Measurements from ENCODE around the gene GRIK5. TPM values are rescaled to one million over a fixed set of nuclear protein-coding genes. Genes with fewer than 3 reads are reported as not detected.
"Not testable (repeated sequence)": the region's sequence is repeated elsewhere in the genome, so short reads cannot be mapped to it uniquely, and the experiment has no call there.

Gene GRIK5
- total RNA-seq, 2 donors from 2014 or later: 22.3 to 24.8 TPM

DNA sequence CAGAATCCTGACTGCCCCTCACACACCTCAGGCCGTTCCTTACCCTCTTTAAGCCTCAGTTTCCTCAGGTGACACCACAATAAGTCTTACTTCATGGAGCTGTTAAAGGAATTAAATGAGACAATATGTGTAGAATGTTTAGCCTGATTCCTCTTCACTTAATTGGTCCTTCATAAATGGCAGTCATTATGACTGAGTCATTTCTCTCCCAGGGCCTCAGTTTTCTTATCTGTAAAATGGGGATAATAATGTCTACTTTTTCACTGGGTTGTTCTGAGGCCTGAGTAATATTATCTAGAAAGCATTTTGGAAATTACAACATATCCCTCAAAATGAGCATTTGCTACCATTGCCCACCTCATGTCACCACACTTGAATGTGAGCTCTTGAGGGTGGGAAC lies 40.7 kb upstream of the GRIK5 start:
- DNase-seq (ENCODE audit: low spot score): no peak
- no peaks in the 10 kb centered on the region for H3K36me3 ChIP-seq
- TF ChIP-seq, protein P1, sequence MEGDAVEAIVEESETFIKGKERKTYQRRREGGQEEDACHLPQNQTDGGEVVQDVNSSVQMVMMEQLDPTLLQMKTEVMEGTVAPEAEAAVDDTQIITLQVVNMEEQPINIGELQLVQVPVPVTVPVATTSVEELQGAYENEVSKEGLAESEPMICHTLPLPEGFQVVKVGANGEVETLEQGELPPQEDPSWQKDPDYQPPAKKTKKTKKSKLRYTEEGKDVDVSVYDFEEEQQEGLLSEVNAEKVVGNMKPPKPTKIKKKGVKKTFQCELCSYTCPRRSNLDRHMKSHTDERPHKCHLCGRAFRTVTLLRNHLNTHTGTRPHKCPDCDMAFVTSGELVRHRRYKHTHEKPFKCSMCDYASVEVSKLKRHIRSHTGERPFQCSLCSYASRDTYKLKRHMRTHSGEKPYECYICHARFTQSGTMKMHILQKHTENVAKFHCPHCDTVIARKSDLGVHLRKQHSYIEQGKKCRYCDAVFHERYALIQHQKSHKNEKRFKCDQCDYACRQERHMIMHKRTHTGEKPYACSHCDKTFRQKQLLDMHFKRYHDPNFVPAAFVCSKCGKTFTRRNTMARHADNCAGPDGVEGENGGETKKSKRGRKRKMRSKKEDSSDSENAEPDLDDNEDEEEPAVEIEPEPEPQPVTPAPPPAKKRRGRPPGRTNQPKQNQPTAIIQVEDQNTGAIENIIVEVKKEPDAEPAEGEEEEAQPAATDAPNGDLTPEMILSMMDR (IDR thresholded peaks at IDR 0.05): no peak
- no peak overlapping the region for H3K27ac ChIP-seq
- H3K4me1 ChIP-seq (ENCODE audit: control insufficient read depth in 1 of 2, low read depth in 2 of 2): peaks cover 12 to 13% of the 10 kb centered on the region in 2 donors
- ATAC-seq (ENCODE audit: insufficient number of reproducible peaks, low FRiP score, low read depth): no peak
- no peak overlapping the region for H3K4me3 ChIP-seq
- no peaks in the 10 kb centered on the region for H3K27me3 ChIP-seq (replicated peaks; ENCODE audit: insufficient read depth)
- H3K9me3 ChIP-seq: no peaks in the 10 kb centered on the region

DNA sequence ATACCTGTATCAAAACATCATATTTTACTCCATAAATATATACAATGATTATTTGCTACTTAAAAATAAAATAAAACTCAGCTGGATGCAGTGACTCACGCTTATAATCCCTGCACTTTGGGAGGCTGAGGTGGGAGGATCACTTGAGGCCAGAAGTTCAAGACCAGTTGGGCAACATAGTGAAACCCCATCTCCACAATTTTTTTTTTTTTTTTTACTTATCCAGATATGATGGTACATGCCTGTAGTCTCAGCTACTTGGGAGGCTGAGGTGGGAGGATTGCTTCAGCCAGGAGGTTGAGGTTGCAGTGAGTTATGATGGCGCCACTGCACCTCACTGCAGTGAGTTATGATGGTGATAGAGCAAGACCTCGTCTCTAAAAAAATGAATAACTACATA lies 39.9 kb upstream of the GRIK5 start:
- Histone ChIP-seq H3K27me3 (replicated peaks; ENCODE audit: insufficient read depth) (no peaks in the 10 kb centered on the region), H3K9me3 (no peaks in the 10 kb centered on the region), H3K4me1 (ENCODE audit: control insufficient read depth in 1 of 2, low read depth in 2 of 2) (peaks cover 12 to 13% of the 10 kb centered on the region in 2 donors), H3K36me3 (no peaks in the 10 kb centered on the region), H3K4me3 (no peak overlapping the region), H3K27ac (no peak overlapping the region)
- TF ChIP-seq, protein P1 (IDR thresholded peaks at IDR 0.05): no peak
- no peak for ATAC-seq (ENCODE audit: insufficient number of reproducible peaks, low FRiP score, low read depth)
- no peak for DNase-seq (ENCODE audit: low spot score)

DNA sequence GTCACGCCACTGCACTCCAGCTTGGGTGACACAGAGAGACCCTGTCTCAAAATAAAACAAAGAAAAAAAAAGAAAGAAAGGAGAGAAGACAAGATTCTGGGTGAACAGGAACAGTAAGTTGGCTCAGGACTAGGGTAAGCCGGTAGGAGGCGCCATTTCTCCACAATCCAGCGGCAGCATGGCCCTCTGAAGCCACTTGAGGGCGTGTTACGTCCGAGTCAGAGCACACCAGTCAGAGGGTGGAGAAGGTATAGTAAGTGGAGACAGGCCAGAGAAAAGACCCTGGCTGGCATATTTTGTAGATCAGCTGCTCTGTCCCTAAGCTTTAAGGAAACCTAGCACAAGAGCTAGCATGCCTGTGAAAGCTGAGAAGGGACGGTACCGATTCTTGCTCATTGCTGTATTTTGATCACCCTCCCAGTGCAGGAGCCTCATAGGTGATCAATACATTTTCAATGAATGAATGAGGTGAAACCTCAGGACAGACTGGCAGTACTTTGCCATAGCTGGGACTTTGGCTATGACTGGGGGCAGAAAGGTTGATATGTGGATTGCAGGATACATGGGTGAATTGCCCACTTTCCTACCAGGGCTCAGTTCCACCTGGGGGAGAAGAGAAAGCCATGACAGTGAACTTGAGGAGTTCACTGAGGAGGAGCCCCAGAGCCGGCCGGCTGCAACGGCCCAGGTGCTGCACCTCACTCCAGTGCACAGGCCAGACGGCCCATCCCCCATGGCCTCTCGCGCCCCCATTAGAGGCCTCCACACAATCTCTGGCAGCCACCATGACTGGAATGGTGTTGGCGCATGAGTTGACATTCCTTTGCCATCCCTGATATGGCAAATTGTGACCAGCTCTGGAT lies 38.8 kb upstream of the GRIK5 start:
- H3K4me1 ChIP-seq (ENCODE audit: control insufficient read depth in 1 of 2, low read depth in 2 of 2): peaks cover 5 to 6% of the 10 kb centered on the region in 2 donors
- H3K9me3 ChIP-seq: no peaks in the 10 kb centered on the region
- no peaks in the 10 kb centered on the region for H3K27me3 ChIP-seq (replicated peaks; ENCODE audit: insufficient read depth)
- TF ChIP-seq, protein P1 (IDR thresholded peaks at IDR 0.05): peak; percentile 71
- no peak overlapping the region for H3K4me3 ChIP-seq
- ATAC-seq (ENCODE audit: insufficient number of reproducible peaks, low FRiP score, low read depth): no peak
- DNase-seq (ENCODE audit: low spot score): no peak
- H3K36me3 ChIP-seq: no peaks in the 10 kb centered on the region
- no peak overlapping the region for H3K27ac ChIP-seq

DNA sequence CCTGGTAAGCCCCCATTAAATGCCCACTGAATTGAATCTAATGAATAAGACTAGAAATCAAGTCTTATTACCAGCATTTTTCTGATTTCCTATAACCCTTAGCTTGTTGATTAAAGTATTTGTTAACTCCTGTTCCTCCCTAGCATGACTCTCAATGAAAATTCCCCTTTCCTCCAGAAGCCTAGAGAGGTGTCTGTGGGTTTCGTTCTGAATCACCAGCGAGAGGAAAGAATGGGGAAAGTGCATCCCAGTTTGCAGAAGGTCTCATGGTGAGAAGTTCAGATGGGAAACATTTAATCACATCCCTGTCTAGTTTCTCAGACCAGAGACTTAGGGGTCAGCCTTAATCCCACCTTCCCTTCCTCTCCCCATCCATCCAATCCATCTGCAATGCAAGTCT lies 35.4 kb upstream of the GRIK5 start:
- Histone ChIP-seq H3K9me3 (no peaks in the 10 kb centered on the region), H3K27ac (no peak overlapping the region), H3K4me1 (ENCODE audit: control insufficient read depth in 1 of 2, low read depth in 2 of 2) (no peaks in the 10 kb centered on the region), H3K36me3 (no peaks in the 10 kb centered on the region), H3K27me3 (replicated peaks; ENCODE audit: insufficient read depth) (no peaks in the 10 kb centered on the region), H3K4me3 (no peak overlapping the region)
- TF ChIP-seq, protein P1 (IDR thresholded peaks at IDR 0.05): no peak
- no peak for DNase-seq (ENCODE audit: low spot score)
- no peak for ATAC-seq (ENCODE audit: insufficient number of reproducible peaks, low FRiP score, low read depth)

DNA sequence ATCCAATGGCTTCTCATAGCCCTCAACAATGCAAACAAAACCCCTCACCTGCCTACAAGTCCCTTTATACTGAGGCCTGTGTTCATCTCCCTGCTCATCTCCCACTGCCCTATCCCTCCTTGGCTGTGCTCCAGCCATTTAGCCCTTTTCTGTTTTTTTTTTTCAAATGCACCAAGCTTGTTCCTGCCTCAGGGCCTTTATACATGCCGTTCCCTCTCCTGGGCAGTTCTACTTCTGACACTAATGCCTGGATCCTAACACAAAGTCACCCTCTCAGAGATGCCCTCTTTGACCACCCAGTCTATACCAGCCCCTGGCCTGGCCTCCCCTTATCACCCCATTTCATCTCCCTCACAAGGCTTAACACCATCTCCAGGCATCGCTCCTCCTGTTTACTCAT lies 32.9 kb upstream of the GRIK5 start:
- no peak for ATAC-seq (ENCODE audit: insufficient number of reproducible peaks, low FRiP score, low read depth)

DNA sequence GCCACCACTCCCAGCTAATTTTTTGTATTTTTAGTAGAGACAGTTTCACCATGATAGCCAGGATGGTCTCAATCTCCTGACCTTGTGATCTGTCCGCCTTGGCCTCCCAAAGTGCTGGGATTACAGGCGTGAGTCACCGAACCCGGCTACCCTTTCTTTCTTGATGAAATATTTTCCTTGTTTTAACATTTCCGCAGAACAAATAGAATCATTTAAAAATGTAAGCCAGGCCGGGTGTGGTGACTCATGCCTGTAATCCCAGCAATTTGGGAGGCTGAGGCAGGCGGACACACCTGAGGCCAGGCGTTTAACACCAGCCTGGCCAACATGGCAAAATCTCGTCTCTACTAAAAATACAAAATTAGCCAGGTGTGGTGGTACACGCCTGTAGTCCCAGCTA lies 30.2 kb upstream of the GRIK5 start:
- not testable (repeated sequence) for H3K36me3 ChIP-seq; H3K27ac ChIP-seq; H3K4me3 ChIP-seq; ATAC-seq (ENCODE audit: insufficient number of reproducible peaks, low FRiP score, low read depth); DNase-seq (ENCODE audit: low spot score); H3K9me3 ChIP-seq; H3K4me1 ChIP-seq (ENCODE audit: control insufficient read depth in 1 of 2, low read depth in 2 of 2); H3K27me3 ChIP-seq (replicated peaks; ENCODE audit: insufficient read depth)

More for the DNA sequence above, 32.9 kb upstream of the GRIK5 start:
- DNase-seq (ENCODE audit: low spot score): no peak
- no peaks in the 10 kb centered on the region for H3K4me1 ChIP-seq (ENCODE audit: control insufficient read depth in 1 of 2, low read depth in 2 of 2)
- no peaks in the 10 kb centered on the region for H3K27me3 ChIP-seq (replicated peaks; ENCODE audit: insufficient read depth)
- H3K9me3 ChIP-seq: no peaks in the 10 kb centered on the region
- TF ChIP-seq, protein P1 (IDR thresholded peaks at IDR 0.05): no peak
- H3K36me3 ChIP-seq: no peaks in the 10 kb centered on the region
- H3K4me3 ChIP-seq: no peak overlapping the region
- no peak overlapping the region for H3K27ac ChIP-seq
